CD4-positive, alpha-beta T cell treated with Interleukin-17A for 1 hour (primary cell): ENCODE measurements around the gene PALD1.
A peak's percentile ranks its signal among the peaks of the same experiment; 100 is the strongest.
"Not testable (repeated sequence)": the region's sequence is repeated elsewhere in the genome, so short reads cannot be mapped to it uniquely, and the experiment has no call there.

ENCODE experiments used
- DNase-seq: peaks from one replicate; pipeline ENCODE4 v3.0.0-alpha.2; 2020

The PALD1 gene

DNA sequence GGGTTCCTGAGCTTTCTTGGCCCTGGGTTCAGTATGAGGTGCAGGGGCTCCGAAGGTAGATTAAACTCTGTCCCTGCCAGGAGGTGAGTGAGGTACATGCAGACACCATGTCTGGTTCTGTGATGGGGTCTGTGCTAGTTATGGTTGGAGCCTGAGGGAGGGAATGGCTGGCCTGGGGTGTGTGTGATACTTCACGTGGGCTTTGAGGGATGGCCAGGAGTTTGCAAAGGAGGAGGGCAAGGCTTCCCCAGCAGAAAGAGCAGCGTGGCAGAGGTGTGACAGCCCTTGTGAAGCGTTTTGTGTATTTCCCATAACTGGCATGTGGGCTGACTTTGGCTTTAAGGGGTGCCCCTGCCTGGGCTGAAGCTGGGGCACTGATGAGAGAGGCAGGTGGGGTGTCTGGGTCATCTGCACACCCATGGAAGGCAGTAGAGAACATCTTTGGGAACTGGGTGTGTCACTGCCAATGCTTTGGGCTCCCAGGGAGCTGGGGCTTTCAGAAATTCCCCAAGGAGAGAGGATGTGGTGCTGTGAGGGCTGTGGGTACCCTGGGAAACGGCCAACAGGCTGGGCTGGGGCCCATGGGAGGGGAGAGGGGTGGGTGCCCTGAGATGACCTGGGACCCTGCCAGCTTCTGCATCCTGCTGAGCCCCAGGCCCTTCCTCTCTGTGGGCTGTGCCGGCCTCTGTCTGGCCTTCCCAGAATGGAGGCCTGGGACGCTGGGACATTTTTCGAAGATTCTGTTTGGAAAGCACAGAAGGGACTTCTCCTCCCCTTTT lies 4.6 kb downstream of the PALD1 start:
- DNase-seq: no peak

DNA sequence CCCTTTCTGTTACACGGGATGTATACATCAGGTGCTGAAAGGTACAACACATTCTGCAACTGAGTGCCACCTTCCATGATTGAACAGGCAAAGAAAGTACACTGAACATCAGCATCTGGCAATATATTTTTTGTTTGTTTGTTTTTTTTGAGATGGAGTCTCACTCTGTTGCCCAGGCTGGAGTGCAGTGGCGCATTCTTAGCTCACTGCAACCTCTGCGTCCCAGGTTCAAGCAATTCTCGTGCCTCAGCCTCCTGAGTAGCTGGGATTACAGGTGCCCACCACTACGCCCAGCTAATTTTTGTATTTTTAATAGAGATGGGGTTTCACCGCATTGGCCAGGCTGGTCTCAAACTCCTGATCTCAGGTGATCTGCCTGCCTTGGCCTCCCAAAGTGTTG lies 5.3 kb downstream of the PALD1 start:
- DNase-seq: not testable (repeated sequence)

- DNase-seq: no peak
Observed at GRCh38 chr10:70487824-70488223, 9.3 kb downstream of the PALD1 start.

DNA sequence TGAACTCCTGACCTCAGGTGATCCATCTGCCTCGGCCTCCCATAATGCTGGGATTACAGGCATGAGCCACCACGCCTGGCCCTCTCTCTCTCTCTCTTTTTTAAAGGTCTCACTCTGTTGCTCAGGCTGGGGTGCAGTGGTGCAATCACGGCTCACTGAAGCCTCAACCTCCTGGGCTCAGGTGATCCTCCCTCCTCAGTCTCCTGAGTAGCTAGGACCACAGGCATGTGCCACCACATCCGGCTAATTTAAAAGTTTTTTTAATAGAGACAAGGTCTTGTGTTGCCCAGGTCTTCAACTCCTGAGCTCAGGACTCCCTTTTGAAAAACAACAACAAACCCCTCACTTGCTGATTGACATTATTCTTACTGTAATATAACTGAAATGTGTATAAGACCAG lies 11.6 kb downstream of the PALD1 start:
- no peak for DNase-seq

DNA sequence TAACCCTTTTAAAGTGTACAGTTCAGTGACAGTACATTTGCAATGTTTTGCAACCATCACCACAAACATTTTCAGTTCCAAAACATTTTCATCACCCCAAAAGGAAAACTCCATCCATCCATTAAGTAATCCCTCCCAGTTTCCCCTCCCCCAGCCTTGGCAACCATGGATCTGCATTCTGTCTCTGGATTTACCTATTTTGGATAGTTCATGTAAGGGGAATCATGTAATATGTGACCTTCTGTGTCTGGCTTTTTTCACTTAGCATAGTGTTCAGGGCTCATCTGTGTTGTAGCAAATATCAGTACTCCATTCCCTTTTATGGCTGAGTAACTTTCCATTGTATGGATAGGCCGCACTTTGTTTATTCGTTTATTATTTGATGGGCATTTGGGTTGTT lies 13.0 kb downstream of the PALD1 start:
- no peak for DNase-seq

DNA sequence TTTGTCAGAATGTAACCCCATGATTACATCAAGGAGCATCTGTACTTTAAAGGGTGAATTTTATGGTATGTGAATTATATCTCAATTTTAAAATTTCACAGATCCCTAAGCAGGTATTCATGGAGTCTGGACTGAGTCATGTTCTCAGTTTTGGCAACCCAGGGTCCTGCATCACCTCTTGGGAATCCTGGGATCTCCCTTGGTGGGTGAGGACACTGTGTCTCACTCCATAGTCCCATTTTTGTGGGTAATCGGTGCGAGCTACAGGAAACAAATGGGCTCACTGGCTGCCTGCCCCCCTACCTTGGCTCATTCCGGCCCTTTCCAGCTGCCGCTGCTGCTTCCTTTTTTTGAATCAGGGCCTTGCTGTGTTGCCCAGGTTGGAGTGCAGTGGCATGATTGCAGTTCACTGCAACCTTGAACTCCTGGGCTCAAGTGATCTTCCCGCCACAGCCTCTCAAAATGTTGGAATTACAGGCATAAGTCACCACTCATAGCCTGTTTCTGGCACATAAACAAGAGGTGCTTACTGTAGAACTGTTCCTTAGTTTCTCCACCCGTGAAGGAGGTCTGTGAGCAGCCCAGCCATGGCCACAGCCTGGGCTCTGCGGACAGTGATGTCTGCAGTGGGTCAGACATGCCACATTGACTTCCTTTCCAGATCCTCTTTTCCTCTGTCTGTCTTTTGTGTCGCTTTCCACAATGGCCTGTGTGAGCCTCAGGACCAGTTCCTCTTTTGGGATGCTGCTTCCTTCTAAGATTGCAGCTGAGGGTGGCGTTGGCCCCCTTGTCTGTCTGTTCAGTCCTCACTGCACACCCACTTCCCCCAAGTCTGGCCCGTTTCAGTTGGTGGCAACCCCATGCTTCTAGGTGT lies 14.5 kb downstream of the PALD1 start:
- DNase-seq: peak; percentile 22

GRCh38 chr10:70493660-70494234 lies 15.2 kb downstream of the PALD1 start:
- no peak for DNase-seq

DNA sequence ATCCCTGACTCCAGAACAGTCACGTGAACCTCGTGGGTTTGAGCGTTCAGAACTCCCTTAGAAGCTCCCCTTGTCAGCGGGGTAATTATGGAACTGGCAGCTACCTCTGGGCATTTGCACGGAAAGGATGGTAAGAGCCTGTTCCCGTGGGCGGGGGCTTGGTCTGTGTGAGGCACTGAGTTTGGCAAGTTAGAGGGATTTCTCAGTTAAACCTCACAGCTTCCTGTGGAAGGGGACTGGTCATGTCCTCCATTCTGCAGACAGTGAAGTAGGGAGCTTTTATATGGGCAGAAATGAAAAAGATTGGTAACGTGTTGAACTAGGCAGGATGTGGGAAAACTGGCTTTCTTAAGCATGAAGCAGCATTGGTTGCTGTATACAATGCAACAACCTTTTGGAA lies 16.0 kb downstream of the PALD1 start:
- DNase-seq: no peak

DNA sequence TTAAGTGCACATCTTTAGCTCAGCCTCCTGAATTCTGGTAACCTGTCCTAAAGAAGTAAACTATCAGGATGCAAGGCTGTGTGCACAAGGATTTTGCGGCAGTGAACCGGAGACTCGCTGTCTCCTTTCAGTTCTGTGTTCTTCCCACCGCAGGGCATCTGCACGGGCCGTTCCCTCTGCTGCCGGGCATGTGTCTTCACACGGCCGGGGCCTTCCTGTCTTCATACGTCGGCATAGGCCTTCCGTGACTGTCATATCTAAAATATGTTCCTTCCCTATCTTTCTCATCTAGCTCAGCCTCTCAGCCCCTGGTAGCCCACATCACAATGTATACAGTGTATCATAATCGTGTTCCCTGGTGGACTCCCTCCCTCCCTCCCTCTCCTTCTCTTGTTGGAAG lies 16.4 kb downstream of the PALD1 start:
- DNase-seq: no peak

DNA sequence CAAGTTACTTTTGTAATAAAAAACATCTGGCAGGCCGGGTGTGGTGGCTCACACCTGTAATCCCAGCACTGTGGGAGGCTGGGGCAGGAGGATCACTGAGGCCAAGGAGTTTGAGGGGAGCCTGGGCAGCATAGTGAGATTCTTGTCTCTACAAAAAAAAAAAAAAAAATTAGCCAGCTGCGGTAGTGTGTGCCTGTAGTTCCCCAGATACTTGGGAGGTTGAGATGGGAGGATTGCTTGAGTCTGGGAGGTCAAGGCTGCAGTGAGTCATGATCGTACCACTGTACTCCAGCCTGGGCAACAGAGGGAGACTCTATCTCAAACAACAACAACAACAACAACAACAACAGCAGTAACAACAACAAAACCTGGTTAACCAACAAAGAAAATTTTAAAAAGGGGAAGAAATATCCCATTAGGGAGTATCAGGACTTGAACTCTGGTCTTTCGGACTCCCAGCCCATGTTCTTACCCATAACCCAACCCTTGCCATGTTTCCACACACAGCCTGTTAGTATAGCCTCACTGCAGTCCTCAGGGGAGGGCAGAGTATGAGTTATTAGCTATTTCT lies 17.2 kb downstream of the PALD1 start:
- no peak for DNase-seq

GRCh38 chr10:70496341-70497119 lies 18.0 kb downstream of the PALD1 start:
- DNase-seq: no peak

GRCh38 chr10:70497120-70497545 lies 18.6 kb downstream of the PALD1 start:
- no peak for DNase-seq

- no peak for DNase-seq
Observed at GRCh38 chr10:70498970-70499835, 20.6 kb downstream of the PALD1 start.

DNA sequence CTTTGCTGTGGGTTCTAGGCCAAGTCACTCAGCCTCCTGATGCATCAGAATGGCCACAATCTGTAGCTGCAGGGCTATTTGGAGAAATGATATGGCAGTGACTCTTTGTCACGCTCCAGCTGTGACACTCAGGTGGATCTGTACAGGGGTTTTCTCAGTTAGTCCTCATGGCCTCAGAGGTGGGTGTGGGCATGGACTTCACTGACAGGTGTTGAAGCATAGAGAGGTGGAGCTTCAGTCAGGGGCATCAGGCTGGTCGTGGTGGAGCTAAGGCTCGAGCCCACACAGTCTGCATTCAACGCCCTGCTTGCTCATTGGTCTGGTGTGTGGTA lies 21.2 kb downstream of the PALD1 start:
- no peak for DNase-seq

GRCh38 chr10:70500368-70500767 lies 21.8 kb downstream of the PALD1 start:
- DNase-seq: no peak

- no peak for DNase-seq
Observed at GRCh38 chr10:70500812-70501301, 22.3 kb downstream of the PALD1 start.

DNA sequence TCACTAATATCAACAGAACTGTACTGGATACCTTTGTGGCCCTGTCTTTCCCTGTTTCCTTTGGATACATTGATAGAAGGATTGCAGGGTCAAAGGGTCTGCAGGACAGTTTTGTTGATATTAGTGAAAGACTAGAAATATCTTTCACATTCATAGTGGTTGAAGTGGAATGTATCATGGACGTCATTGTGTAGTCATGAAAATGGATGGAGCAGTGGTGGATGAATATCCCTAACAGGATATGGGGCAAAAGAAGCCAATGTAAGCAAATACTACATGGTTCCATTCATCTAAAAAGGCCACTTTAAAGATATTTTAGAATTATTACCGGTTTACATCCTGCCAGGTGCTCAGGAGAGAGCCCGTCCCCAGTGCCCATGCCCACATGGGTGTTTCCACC lies 23.8 kb downstream of the PALD1 start:
- DNase-seq: no peak

GRCh38 chr10:70503776-70504175 lies 25.2 kb downstream of the PALD1 start:
- no peak for DNase-seq

DNA sequence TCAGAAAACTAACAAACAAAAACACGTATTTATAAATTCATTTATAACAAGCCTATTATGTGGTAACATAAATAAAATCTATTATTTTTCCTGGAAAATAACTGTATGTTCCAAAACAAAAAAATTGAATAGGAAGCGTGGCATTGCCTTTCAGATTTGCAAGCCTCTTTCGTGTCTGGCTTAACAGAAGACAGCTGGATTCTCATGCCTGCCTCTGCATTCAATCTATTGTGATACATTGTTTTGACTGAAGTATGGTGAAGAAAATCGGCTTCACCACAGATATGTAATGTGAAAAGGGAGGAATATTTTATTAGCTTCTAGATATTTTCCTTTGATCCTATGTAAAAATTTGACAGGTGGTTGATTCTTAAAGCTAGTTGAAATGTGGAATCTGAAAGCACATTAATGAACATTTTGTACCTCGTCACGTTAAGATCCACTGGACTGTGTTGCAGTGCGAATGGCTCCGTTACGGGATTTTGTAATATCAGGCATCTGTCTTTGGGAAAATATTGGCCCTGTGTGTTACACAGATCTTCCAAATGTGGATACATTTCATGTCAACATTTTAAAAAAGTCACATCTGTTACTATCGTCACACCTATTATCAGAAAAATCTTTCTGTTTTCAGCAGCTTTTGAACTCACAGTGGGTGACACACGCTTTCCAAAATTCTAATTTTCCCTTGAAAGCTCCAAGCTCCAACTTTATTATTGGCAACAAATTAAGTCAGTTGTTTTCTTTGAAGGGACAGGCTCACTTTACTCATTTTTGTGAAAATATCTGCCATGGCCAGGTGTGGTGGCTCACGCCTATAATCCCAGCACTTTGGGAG lies 26.2 kb downstream of the PALD1 start:
- no peak for DNase-seq

DNA sequence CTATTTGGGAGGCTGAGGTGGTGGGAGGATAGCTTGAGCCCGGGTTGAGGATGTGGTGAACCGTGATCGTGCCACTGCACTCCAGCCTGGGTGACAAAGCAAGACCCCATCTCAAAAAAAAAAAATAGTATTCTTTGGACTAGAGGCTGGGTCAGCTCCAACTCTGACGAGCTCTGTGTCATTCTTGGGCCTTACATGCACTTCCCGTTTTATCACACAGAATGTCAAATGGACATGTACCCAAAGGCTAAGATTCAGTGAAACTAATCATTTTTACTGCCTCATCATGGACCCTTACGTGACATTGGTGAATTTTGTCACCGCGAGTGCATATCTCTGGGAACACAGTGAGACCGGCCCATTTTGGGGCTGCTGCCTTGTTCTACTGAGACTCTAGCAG lies 27.3 kb downstream of the PALD1 start:
- DNase-seq: no peak

DNA sequence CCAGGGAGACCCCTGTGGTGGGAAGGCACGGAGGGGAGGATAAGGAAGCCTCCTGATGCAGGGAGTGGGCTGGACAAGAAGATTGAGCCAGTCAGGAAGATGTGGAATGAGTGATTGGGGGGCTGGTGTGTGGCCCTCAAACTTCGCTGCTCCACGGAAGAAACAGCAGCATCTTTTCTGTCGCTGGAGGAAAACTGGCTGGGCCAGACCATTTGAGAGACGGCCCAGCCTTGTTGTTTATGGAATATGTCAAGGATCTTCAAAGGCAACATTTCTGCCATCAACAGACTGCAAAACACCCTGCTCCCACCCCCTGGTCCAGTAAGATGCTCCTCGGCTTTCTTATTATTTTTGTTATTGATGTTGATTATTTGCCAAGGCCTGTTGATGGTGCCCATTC lies 29.4 kb downstream of the PALD1 start:
- no peak for DNase-seq
